Activated CD4-positive, CD25-positive, alpha-beta regulatory T cell treated with anti-CD3 and anti-CD28 coated beads, Interleukin-2, amount 50 U/mL, for 24 hours (primary cell): Measurements from ENCODE around the gene BAHCC1.
A peak's percentile ranks its signal among the peaks of the same experiment; 100 is the strongest.

Source experiments
- ATAC-seq, 2 donors: fragments of 150-1000 bp; cut with Tn5 transposase; one replicate each; pipeline ENCODE4 v1.10.0; 2021; ENCODE audit warnings: mild to moderate bottlenecking in 1 of 2, moderate library complexity in 1 of 2

The BAHCC1 gene

GRCh38 chr17:81482673-81483072 is 87.4 kb downstream of the BAHCC1 start:
- ATAC-seq, result no peak

GRCh38 chr17:81483085-81483861 is 88.0 kb downstream of the BAHCC1 start:
- ATAC-seq, result no peak

- no peak for ATAC-seq
Observed at GRCh38 chr17:81483862-81484194, 88.6 kb downstream of the BAHCC1 start.

- ATAC-seq, result peak; percentile 70 to 71
Observed at GRCh38 chr17:81484195-81484979, 89.1 kb downstream of the BAHCC1 start.

GRCh38 chr17:81486199-81486810 is 91.0 kb downstream of the BAHCC1 start:
- no peak for ATAC-seq

GRCh38 chr17:81487089-81487486 is 91.8 kb downstream of the BAHCC1 start:
- ATAC-seq, result no peak

- peak; percentile 79 to 83 for ATAC-seq
Observed at GRCh38 chr17:81487487-81488275, 92.4 kb downstream of the BAHCC1 start.

GRCh38 chr17:81488276-81488860 is 93.1 kb downstream of the BAHCC1 start:
- no peak for ATAC-seq

- no peak for ATAC-seq
Observed at GRCh38 chr17:81489012-81489997, 94.0 kb downstream of the BAHCC1 start.

GRCh38 chr17:81489998-81490992 is 95.0 kb downstream of the BAHCC1 start:
- ATAC-seq, result no peak

- ATAC-seq, result no peak
Observed at GRCh38 chr17:81491181-81491581, 95.9 kb downstream of the BAHCC1 start.

GRCh38 chr17:81491761-81492160 is 96.5 kb downstream of the BAHCC1 start:
- ATAC-seq, result no peak

- no peak for ATAC-seq
Observed at GRCh38 chr17:81492202-81492601, 96.9 kb downstream of the BAHCC1 start.

- ATAC-seq, result no peak
Observed at GRCh38 chr17:81492706-81493105, 97.4 kb downstream of the BAHCC1 start.

- ATAC-seq, result no peak
Observed at GRCh38 chr17:81493198-81494038, 98.2 kb downstream of the BAHCC1 start.

- peak in 1 of 2 donors; percentile 36 for ATAC-seq
Observed at GRCh38 chr17:81494626-81495377, 99.5 kb downstream of the BAHCC1 start.

GRCh38 chr17:81498953-81499600 is 103.8 kb downstream of the BAHCC1 start:
- no peak for ATAC-seq

GRCh38 chr17:81499601-81499970 is 104.3 kb downstream of the BAHCC1 start:
- ATAC-seq, result no peak
